SIG-M5 treated with dmso at 0.1 percent for 504 hours (cell line): Measurements from ENCODE around the gene PEX6.
"Not testable (repeated sequence)": the region's sequence is repeated elsewhere in the genome, so short reads cannot be mapped to it uniquely, and the experiment has no call there.

Experiments used
- DNase-seq: peaks from one replicate; lab custom pipeline; 2025; ENCODE audit not compliant: unreplicated experiment; lab: John Stamatoyannopoulos, UW

PEX6 gene

DNA sequence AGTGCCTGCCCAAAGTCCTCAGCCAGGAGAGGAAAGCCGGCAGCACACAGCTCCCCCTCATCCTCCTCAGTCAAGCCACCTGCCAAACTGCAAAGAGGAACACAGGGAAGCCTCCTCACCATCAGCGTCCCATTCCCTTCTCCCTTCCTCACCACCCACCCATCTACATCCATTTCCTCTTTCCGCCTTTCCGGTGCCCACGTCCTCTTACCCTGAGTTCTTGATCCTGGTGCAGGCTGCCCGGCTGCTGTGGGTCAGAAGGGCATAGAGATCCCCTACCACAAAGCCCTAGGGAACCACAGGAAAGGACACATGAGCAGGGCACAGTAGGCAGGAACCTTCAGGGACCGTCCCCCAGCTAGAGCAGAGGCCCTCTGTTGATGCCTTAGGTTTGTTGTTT is 12.4 kb downstream of the PEX6 start:
- no peak for DNase-seq

DNA sequence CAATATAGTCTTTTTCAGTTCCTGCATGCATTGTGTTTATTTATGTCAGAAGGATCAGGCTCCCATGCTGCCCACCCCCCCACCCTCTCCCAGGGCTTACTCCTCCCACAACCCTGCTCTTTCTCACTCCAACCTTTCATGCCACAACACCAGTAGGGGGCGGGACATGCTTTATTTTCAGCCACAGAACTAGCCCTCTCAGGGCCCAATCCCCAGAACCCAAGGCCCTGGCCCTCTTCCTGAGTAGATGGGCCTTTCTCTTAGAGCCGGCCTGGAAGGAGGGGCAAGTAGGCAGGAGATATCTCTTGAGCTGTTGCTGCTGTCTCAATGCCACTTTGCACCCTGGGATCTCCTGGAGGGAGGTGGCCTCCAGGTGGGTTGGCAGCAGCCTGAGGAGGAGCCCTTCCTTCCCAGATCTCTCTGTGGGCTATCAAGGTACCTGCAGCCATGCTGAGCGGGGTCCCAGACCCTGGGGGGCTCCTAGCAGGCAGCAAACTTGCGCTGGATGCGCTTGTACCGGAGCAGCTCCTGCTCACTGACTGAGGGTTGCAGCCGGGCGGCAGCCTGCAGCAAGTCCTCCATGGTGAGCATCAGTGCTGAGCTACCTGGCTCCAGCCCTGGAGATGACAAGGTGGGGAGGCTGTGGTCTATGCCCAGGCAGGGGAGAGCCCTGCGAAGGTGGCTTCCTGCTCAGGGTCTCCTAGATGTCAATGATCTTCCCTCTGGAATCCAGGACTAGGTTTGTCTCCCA is 15.0 kb downstream of the PEX6 start:
- DNase-seq = peak; percentile 46

DNA sequence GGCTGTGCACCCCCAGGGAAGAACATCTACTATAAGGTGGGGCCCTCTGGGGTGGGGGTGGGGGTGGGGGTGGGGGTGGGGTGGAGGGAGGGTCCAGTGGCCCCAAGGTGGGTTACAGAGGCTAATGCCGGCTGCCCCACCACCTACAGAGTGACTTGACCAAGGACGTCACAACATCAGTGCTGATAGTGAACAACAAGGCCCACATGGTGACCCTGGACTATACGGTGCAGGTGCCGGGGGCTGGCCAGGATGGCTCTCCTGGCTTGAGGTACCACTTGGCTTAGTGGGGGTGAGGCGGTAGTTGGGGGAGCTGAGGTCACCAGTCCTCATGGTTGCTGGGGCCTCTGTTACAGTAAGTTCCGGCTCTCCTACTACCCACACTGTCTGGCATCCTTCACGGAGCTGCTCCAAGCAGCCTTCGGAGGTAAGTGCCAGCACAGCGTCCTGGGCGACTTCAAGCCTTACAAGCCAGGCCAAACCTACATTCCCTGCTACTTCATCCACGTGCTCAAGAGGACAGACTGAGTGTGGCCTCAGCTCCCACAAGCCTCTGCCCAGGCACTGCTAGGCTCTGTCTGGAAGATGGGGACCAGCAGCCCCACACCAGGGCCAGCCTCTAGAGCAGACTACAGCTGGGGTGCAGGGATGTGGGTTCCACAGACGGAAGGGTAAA is 15.7 kb downstream of the PEX6 start:
- DNase-seq = no peak

DNA sequence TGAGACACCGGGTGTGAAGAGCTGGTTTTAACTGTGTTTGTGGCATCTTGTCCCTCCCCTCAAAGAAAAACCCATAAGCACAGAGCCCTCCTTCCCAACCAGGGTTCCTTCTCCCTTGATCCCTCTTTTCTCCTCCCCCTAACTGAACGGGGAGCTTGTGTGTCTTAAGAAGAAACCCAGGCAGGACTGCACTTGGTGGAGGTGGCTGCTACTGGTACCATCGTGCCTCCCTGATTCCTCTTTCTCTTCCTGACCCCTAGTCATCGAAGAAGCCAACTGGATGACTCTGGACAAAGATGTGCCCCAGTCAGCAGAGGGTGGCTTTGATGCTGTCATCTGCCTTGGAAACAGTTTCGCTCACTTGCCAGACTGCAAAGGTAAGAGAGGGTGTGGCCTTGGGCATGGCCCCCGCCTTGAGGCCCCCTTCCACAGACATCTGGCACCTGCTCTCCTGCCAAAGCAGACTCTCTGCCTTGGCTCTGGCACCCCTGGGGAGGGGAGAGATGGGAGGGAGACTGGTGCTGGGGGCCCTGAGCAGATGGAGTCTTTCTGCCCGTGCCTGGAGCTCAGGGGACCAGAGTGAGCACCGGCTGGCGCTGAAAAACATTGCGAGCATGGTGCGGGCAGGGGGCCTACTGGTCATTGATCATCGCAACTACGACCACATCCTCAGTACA is 16.3 kb downstream of the PEX6 start:
- no peak for DNase-seq

DNA sequence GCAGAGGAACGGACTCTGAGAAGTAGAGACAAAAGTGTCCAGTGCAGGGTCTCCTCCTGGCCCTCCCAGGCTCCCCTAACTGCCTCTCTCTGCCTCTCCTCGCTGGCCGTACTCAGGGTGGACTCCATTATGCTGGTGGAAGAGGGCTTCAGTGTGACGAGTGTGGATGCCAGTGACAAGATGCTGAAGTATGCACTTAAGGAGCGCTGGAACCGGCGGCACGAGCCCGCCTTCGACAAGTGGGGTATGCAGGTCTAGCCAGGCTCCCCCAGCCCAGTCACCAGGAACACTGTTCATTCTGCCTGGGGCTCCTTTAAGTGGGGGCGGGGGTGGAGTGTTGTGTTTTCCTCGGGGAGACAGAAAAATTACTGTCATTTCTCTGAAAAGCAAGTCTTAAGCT is 16.9 kb downstream of the PEX6 start:
- no peak for DNase-seq

DNA sequence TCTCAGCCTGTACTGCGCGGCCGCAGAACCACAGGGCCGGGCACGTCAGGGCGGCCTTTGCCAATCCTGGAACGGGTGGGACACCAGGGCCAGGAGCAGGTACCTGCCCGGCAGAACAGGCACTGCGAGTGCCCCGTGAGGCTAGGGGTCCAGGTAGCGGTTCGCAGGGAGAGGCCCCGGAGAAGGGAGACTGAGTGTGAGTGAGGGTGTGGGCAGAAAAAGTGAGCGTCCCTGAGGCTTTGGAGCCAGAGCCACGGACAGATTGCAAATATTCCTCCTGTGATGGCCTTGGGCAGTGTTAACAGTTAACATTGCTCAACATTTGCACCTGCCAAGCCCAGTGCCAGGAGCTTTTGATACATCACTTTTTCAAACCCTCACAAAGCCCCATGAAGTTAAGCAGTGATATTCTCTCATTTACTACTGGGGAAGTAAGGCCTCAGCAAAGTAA is 17.9 kb downstream of the PEX6 start:
- no peak for DNase-seq

DNA sequence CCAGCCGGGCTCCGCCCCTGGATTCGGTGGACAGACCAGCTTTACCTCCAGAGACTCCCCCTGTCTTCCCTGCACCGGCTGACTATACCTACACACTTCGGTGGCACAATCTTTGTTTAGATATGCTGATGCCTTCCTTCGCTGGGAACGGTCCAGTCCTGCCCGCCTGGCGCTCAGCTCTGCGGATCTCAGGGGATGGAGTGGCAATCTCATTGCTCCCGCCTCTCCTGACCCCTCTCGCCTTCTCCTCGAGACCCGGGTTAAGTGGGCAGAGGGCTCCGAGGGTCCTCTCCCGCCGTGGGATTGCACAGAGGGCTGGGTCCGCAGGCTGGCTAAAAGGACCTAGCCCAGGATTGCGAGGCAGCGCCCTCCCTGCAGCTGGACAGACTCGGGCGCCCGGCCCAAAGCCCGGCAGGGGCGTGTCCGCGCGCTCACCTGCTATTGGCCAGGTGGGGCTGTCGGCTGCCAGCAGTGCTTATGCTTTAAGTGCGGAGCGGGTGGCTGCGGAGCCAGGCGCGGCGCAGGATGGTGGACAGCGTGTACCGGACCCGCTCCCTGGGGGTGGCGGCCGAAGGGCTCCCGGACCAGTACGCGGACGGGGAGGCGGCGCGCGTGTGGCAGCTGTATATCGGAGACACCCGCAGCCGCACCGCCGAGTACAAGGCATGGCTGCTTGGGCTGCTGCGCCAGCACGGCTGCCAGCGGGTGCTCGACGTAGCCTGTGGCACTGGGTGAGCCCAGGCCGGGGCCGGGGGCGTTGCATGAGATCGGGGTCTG is 18.6 kb downstream of the PEX6 start, which contains the start of gene GNMT:
Gene GNMT (plus strand): TSS at position 512 of the 777 bp plus-strand sequence. CDS start 14 bp downstream, at position 526.
- no peak for DNase-seq

DNA sequence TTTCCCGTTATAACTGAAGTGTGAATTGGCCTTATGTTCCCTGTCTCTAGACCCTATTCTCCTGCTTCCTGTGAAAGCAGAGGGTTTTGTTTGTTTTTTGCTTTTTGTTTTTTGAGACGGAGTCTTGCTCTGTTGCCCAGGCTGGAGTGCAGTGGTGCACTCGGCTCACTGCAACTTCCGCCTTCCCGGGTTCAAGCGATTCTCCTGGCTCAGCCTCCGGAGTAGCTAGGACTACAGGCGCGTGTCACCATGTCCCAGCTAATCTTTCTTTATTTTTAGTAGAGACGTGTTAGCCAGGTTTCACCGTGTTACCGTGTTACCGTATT is 19.1 kb downstream of the PEX6 start:
- no peak for DNase-seq

DNA sequence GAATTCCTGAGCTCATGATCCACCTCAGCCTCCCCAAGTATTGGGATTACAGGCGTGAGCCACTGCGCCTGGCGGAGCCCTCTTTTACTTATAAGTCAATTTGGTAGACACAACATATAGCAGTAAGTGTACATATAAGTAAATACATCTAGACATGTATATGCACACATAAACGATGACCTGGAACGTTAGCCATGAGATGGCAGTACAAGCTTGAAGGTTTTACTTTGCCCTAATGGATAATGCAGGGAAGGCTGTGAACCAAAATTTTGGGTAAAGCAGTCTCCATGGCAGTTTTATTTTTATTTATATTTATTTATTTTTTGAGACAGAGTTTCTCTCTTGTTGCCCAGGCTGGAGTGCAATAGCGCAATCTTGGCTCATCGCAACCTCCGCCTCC is 20.9 kb downstream of the PEX6 start:
- no peak for DNase-seq

DNA sequence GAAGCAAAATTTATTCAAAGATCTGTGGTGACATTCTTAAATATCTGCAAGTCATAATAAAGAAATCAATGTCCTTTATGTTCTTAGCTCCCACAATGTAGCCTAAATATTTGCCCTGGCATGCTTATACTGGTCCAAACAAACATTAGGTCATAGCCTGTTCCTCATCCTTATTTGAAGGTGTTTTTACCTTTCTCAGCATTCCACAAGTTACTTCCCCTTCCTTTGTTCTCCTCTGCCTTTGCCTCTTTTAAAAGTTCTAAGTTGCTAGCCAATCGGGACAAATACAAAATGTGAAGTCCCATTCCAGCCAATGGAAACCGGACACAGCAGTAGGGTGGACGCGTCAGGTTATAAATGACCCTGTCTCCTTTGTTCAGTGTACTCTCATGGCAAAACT is 24.6 kb downstream of the PEX6 start:
- DNase-seq = not testable (repeated sequence)

DNA sequence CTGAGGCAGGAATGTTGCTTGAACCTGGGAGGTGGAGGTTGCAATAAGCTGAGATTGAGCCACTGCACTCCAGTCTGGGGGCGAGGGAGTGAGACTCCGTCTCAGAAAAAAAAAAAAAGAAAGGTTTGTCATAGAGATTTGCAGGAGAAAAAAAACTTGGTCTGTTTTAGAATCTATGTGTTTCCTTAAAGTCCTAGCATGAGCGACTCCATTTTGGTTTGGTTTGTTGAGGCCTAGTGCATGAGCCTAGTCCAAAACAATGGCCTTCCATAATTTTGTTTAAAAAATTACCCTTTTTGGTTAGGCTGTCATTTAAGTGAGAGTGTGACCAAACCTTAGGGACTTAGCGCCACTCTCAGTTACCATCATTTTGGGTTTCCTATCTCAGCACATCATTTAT is 26.6 kb downstream of the PEX6 start:
- no peak for DNase-seq

DNA sequence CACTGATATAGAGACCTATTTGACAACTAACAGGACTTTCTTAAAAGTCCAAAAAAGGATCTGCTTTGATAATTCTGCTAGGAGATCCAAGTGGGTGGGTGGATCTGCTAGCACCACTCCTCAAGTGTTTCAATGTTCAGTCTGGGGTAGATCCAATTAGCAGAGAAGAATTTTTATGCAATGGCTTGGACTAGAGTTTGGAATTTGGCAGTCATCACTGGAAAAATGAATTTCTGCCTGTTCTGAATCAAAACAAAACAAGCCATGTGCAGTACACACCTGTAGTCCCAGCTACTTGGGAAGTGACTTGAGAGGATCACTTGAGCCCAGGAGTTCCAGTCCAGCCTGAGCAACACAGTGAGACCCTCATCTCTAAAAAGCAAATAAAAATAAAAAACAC is 31.0 kb downstream of the PEX6 start:
- DNase-seq = no peak

DNA sequence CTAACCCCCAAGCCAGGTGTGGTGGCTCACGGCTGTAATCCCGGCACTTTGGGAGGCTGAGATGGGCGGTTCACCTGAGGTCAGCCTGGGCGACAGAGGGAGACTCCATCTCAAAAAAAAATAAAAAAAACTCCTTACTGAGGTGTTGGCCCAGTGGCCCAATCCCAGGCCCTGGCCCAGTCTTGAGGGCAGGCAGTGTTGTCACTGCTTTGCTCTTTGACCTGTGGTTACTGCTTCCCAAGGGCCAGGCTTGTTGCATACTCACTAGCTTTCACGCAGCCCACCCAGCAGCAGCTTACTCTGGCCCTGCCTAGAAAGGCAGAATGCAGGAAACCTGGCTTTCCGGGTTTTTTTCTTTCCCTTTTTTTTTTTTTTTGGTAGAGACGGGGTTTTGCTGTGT is 36.5 kb downstream of the PEX6 start:
- no peak for DNase-seq

DNA sequence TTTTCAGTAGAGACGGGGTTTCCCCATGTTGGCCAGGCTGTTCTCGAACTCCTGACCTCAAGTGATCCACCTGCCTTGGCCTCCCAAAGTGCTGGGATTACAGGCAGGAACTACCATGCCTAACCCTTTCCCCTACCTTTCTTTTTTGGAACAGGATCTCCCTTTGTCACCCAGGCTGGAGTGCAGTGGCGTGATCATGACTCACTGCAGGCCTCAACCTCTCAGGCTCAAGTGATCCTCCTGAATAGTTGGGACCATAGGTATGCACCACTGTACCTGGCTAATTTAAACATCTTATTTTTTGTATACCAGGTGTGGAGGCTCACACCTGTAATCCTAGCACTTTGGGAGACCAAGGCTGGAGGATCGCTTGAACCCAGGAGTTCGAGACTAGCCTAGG is 37.6 kb downstream of the PEX6 start:
- DNase-seq = not testable (repeated sequence)

DNA sequence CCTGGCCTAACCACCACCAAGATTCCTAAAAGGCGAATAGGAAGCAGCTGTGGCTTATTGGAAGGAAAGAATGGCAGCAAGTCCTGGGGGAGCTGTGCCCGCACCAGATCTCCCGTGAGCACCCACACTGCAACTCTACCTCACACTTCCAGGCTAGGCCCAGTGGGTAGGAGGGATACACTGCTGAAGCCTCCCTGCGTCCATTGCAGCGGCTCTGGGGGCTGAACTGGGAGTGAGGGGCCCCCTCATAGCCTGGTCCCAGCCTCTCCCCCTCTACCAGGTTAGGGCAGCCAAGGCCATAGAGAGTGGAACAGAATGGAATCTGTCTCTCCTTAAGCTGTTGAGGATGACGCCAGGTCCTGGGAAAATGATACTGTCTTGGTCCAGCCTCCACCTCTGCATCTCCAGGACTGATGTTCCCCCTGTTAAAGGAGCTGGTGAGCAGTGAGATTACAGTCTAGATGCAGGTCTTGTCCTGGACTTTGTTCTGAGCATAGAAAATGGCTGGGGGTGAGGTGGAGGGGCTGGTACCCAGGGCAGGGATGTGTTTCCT is 38.4 kb downstream of the PEX6 start:
- no peak for DNase-seq

DNA sequence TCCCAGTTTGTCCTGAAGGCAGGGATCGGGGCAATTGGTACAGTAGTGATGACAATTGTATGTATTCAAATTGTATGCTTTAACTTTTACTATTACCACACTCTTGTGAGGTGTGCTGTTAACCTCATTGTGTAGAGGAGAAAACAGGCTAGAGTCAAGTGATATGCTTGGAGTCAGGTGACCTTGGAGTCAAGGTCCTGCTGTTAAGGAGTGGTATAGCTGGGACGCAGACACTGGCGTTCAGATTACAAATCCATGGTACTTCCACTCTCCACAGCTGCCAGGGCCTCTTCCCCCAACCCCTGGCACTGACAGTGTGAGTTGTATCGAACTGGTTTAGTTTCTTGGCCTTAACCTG is 39.2 kb downstream of the PEX6 start:
- DNase-seq = no peak

DNA sequence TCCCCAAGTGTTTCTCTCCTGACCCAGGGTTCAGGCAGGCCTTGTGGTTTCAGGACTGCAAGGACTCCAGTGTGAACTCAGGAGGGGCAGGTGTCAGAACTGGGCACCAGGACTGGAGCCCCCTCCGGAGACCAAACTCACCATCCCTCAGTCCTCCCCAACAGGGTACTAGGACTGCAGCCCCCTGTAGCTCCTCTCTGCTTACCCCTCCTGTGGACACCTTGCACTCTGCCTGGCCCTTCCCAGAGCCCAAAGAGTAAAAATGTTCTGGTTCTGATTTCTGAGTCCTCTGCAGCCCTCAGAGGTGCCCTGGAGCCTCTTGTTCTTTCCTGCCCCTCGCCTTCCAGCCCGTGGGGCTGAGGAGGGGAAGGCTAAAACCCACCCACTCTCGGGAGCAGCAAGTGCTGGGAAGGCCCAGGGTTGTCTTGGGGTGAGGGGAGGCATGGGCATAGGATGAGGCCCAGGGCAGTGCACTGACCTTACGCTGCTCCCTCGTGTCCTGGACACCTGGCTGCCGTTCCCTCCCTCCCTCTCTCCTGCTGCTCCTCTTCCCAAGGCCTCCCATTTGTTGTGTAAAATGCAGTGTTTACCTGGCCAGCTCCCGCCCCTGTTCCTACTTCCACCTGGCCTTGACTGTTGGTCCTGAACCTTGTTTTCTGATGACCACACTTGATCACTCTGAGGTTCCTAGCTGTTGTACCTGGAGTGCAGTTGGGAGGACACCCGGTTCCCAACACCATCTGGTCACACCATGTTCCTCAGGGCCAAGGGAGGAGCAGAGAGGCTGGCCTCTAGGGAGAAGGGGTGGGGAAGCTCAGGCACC is 39.8 kb downstream of the PEX6 start:
- DNase-seq = no peak

DNA sequence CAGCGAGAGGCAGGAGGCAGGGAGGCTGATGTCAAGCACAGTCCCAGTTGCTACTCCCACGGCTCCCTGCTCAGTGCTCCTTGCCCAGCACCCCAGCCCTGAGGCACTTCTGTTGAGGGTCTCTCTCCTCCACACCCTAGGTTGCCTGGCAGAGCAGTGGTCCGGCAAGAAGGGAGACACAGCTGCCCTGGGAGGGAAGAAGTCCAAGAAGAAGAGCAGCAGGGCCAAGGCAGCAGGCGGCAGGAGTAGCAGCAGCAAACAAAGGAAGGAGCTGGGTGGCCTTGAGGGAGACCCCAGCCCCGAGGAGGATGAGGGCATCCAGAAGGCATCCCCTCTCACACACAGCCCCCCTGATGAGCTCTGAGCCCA is 40.6 kb downstream of the PEX6 start:
- DNase-seq = no peak

DNA sequence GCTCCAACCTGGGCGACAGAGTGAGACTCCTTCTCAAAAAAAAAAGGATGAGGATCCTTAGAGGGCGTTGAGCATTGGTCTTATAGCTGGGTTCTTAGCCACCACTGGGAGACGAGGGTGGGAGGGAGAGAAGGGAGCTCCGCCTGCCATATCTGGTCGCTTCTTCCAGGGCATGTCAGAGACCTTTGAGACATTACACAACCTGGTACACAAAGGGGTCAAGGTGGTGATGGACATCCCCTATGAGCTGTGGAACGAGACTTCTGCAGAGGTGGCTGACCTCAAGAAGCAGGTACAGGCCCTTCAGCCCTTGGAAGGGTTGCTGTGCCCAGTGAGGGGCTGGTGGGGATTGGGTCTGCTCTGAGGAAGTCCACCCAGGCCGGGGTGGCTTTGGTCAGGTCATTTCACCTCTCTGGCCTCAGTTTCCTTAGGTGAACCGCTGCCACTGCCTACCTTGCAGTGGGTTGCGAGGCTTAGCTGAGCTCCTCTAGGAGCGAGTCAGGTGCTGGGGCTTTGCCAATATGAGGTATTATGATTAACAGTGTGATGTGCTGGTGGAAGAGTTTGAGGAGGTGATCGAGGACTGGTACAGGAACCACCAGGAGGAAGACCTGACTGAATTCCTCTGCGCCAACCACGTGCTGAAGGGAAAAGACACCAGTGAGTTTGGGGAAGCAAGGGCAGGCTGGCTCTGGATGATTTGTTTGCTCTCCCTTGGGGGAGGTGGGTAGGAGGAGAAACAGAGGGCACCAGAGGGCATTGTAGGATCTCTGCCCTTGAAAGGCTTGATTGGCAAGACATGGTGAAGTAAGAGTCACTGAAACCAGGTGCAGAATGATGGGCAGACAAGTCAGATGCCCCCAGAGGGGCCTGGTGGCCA is 41.2 kb downstream of the PEX6 start:
- no peak for DNase-seq
